Measurements from ENCODE around the gene ULBP1. TPM values are rescaled to one million over a fixed set of nuclear protein-coding genes. Genes with fewer than 3 reads are reported as not detected.
"Not testable (repeated sequence)": the region's sequence is repeated elsewhere in the genome, so short reads cannot be mapped to it uniquely, and the experiment has no call there.

The ULBP1 gene
- total RNA-seq, 4 donors from 2014 or later, result 0.33 to 0.46 TPM; not detected in 2

DNA sequence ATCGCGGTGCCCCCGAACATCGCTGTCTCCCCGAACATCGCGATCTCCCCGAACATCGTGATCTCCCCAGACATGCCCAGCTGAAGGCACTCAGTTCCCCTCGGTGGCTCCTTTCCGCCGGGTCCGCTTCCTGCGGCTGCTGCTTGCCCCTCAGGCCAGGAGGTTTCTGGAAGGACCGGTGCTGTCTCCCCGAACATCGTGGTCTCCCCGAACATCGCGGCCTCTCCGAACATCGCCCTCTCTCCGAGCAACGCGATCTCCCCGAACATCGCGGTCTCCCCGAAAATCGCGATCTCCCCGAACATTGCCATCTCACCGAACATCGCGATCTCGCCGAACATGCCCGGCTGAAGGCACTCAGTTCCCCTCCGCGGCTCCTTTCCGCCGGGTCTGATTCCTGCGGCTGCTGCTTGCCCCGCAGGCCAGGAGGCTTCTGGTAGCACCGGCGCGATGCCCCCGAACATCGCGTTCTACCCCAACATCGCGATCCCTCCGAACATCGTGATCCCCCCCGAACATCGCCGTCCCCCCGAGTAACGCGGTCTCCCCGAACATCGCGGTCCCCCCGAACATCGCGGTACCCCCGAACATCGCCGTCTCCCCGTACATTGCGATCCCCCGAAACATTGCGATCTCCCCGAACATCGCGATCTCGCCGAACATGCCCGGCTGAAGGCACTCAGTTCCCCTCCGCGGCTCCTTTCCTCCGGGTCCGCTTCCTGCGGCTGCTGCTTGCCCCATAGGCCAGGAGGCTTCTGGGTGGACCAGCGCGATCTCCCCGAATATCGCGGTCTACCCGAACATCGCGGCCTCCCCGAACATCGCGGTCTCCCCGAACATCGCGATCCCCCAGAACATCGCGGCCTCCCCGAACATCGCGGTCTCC lies 808 bp downstream of the ULBP1 start:
- Histone ChIP-seq H3K9me3 (no peaks in the 10 kb centered on the region), H3K27ac (no peak overlapping the region), H3K4me3 (replicated peaks in 1 of 3) (peak overlapping the region in 2 of 3 donors; percentile 23 to 26), H3K36me3 (no peaks in the 10 kb centered on the region), H3K4me1 (peaks cover 20 to 24% of the 10 kb centered on the region in 2 donors), H3K27me3 (peaks cover 13% of the 10 kb centered on the region)
- TF ChIP-seq, protein P1, sequence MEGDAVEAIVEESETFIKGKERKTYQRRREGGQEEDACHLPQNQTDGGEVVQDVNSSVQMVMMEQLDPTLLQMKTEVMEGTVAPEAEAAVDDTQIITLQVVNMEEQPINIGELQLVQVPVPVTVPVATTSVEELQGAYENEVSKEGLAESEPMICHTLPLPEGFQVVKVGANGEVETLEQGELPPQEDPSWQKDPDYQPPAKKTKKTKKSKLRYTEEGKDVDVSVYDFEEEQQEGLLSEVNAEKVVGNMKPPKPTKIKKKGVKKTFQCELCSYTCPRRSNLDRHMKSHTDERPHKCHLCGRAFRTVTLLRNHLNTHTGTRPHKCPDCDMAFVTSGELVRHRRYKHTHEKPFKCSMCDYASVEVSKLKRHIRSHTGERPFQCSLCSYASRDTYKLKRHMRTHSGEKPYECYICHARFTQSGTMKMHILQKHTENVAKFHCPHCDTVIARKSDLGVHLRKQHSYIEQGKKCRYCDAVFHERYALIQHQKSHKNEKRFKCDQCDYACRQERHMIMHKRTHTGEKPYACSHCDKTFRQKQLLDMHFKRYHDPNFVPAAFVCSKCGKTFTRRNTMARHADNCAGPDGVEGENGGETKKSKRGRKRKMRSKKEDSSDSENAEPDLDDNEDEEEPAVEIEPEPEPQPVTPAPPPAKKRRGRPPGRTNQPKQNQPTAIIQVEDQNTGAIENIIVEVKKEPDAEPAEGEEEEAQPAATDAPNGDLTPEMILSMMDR (IDR thresholded peaks at IDR 0.05), result no peak
- no peak for TF ChIP-seq POLR2A (IDR thresholded peaks at IDR 0.05)
- peak; percentile 14 to 22 for DNase-seq
- WGBS, 2 donors, result 2 to 3% methylated on average over 31 to 64 of the region's 103 CpGs
- intact Hi-C loops (cut with DNase I), result no loop called here

DNA sequence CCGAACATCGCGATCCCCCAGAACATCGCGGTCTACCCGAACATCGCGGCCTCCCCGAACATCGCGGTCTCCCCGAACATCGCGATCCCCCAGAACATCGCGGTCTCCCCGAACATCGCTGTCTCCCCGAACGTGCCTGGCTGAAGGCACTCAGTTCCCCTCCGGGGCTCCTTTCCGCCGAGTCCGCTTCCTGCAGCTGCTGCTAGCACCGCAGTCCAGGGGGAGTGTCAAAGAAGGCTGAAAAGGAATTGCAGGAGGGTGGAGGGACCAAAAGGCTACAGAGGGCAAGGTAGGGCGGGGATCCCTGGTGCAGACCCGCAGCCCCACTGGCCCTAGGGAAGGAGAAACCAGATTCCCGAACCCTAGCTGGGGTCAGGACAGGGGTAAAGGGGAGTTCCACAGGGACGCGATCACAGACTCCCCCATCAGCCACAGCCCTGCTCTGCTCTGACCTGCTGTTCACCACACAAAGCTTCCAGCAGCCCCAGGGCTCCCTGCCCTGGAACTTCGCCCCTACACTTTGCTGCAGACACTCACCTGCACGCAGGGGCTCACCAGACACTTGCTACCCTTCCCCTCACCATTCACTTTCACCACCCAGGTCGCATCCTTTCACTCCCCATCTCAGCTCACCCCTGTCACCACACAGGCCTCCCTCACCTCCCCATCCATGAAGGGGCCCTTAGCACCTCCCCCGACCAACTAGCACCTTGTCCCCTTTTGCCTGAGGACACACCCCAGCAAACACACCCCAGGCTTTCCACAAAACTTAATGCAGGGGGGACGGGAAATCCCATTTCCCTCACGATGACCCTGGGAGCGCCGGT lies 1.7 kb downstream of the ULBP1 start:
- DNase-seq, result peak in 1 of 2 donors; percentile 13
- H3K27me3 ChIP-seq, result peaks cover 13% of the 10 kb centered on the region
- no peaks in the 10 kb centered on the region for H3K9me3 ChIP-seq
- WGBS, 2 donors, result 21 to 29% methylated on average over 31 to 37 of the region's 38 CpGs
- H3K4me3 ChIP-seq (replicated peaks in 1 of 3), result peak overlapping the region in 1 of 3 donors; percentile 23
- intact Hi-C loops (cut with DNase I), result no loop called here
- H3K27ac ChIP-seq, result no peak overlapping the region
- H3K4me1 ChIP-seq, result peaks cover 20 to 24% of the 10 kb centered on the region in 2 donors
- no peaks in the 10 kb centered on the region for H3K36me3 ChIP-seq
- no peak for TF ChIP-seq POLR2A (IDR thresholded peaks at IDR 0.05)
- TF ChIP-seq, protein P1 (IDR thresholded peaks at IDR 0.05), result no peak

DNA sequence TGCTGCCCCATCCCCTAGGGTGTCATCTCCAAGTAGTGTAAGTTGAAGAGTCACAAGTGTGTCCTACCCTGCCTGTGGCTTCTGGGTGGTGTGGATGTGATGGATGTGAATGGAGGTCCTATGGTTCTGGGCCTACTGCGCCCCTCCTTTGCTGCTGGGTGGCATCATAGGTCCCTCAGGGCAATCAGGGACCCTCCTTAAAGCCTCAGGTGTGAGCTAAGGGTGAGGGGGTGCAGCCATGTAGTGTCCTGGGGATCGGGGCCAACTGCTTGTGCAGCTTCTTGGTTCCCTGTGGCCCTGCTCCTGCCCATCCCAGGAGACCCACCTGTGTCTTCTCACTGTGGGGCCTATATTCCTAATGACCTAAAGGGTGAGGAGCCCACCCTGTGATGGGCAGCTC lies 2.6 kb downstream of the ULBP1 start:
- H3K27ac ChIP-seq; intact Hi-C loops (cut with DNase I); H3K9me3 ChIP-seq; DNase-seq; H3K4me3 ChIP-seq (replicated peaks in 1 of 3); H3K36me3 ChIP-seq: not testable (repeated sequence)
- peaks cover 20 to 24% of the 10 kb centered on the region in 2 donors for H3K4me1 ChIP-seq
- peaks cover 13% of the 10 kb centered on the region for H3K27me3 ChIP-seq
- WGBS, 2 donors, result 79 to 100% methylated on average over 2 of the region's 2 CpGs

DNA sequence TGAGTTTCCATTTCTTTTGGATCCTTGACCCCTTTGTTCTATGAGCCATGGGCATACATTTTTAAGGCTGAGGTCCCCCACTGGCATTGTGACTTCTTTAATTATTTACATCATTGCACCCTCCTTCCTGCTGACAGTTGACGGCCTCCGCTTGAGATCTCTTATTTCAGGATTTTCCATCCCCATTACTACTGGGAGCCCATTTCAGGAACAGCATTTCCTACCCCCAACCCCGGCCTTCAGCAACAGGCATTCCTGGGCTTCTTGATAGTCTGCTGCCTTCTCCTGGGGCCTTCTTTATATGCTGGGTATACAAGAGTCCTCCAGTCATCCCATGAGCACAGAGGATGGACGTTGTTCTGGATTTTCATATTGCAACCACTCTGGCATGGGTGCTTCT lies 3.8 kb downstream of the ULBP1 start:
- Histone ChIP-seq H3K9me3 (no peaks in the 10 kb centered on the region), H3K36me3 (no peaks in the 10 kb centered on the region), H3K27me3 (peaks cover 13% of the 10 kb centered on the region), H3K4me3 (replicated peaks in 1 of 3) (no peak overlapping the region), H3K4me1 (peaks cover 20 to 24% of the 10 kb centered on the region in 2 donors), H3K27ac (no peak overlapping the region)
- no peak for DNase-seq
- TF ChIP-seq POLR2A (IDR thresholded peaks at IDR 0.05), result no peak
- TF ChIP-seq, protein P1 (IDR thresholded peaks at IDR 0.05), result no peak
- intact Hi-C loops (cut with DNase I), result no loop called here
- WGBS, 2 donors, result 93 to 94% methylated on average over 4 of the region's 4 CpGs

- H3K9me3 ChIP-seq; H3K4me3 ChIP-seq (replicated peaks in 1 of 3); intact Hi-C loops (cut with DNase I); H3K27ac ChIP-seq; H3K36me3 ChIP-seq; DNase-seq: not testable (repeated sequence)
- WGBS, 2 donors, result 63 to 67% methylated on average over 2 of the region's 2 CpGs
- peaks cover 13% of the 10 kb centered on the region for H3K27me3 ChIP-seq
- H3K4me1 ChIP-seq, result peaks cover 20 to 23% of the 10 kb centered on the region in 2 donors
Measured at GRCh38 chr6:149967999-149968398, 4.3 kb downstream of the ULBP1 start.

GRCh38 chr6:149968909-149969308 lies 5.2 kb downstream of the ULBP1 start:
- H3K27me3 ChIP-seq, result peaks cover 13% of the 10 kb centered on the region

More at GRCh38 chr6:149968909-149969308, 5.2 kb downstream of the ULBP1 start:
- H3K9me3 ChIP-seq; intact Hi-C loops (cut with DNase I); H3K4me3 ChIP-seq (replicated peaks in 1 of 3); H3K36me3 ChIP-seq; DNase-seq; H3K27ac ChIP-seq: not testable (repeated sequence)
- H3K4me1 ChIP-seq, result peaks cover 12 to 16% of the 10 kb centered on the region in 2 donors
- WGBS, 2 donors, result 74 to 94% methylated on average over 2 of the region's 2 CpGs

Measured in thyroid gland (tissue), 4 donors.